GM18870 (cell line): ENCODE measurements around the gene KRT83.
"Not testable (repeated sequence)": the region's sequence is repeated elsewhere in the genome, so short reads cannot be mapped to it uniquely, and the experiment has no call there.

Experiments used
- ATAC-seq: cut with Tn5 transposase; IDR thresholded peaks from one replicate; pipeline ENCODE4 v1.9.1; 2021; ENCODE audit warnings: moderate library complexity; ENCODE audit not compliant: unreplicated experiment

Gene KRT83

DNA sequence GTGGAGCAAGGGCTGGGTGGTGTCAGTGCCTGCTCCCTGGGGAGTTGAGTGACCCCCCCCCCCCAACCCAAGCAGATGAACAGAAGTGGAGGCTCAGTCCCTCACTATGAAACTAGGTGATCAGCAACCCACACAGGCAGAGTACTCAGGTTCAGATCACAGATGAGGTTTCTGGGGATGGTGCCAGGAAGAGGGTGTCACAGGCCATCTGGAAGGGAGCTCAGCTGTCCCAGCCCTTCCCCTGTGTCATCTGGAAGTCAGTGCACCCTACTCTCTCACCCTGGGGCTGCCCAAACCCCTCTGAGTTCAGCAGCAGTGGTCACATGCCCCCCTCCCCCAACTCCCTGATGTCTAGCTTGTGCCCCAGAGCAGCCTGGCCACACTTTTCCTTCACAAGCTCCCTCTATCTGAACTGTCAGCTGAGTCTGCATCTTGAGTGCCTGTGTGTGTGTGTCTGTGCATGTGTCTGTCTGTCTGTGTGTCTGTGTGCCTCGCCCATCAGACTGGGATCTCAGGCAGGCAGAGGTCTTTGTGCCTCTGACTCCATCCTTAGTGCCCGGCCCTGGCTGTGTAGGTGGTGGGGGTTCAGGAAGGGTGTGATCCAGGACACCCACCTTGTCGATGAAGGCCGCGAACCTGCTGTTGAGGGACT, 30.6 kb downstream of the KRT83 start:
- not testable (repeated sequence) for ATAC-seq

DNA sequence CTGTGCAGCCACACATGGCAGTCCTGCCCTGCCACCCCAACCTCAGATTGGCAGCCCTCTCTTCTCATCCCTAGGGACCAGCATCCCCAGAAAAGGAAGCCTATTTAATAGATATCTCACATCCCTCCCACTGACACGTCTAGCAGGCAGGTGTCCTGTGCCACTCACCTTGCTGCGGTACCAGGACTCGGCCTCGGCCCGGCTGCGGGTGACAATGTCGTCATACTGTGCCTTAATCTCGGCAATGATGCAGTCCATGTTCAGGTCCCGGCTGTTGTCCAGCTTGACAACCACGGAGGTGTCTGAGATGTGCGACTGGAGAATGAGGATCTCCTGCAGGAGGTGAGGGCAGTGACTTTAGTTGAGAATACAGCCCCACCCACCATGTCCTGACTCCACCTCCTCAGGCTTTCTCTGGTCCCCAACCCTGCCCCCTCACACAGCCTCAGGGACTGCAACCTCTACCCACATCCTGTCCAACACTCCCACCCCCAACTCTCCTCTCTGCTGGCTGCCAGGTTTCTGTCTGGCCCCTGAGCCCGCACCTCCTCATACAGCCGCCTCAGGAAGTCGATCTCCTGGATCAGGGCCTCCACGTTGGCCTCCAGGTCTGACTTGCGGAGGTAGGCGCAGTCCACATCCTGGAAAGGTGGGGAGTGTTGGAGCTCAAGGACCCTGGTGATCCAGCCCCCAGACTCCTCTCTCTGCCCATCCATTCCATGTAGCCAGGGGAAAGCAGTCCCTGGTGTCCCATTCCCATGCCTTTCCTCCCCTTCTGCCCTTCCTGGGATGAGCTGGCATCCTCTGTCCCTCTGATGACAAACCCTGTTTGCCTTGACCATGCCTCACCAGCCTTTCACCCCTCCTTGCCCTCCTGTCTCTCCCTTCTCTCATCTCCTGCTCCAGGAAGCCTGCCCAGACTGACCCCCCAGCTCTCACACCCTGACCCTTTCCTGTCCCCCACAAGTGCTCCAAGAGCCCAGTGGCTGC, 33.1 kb downstream of the KRT83 start:
- ATAC-seq = peak; percentile 78

DNA sequence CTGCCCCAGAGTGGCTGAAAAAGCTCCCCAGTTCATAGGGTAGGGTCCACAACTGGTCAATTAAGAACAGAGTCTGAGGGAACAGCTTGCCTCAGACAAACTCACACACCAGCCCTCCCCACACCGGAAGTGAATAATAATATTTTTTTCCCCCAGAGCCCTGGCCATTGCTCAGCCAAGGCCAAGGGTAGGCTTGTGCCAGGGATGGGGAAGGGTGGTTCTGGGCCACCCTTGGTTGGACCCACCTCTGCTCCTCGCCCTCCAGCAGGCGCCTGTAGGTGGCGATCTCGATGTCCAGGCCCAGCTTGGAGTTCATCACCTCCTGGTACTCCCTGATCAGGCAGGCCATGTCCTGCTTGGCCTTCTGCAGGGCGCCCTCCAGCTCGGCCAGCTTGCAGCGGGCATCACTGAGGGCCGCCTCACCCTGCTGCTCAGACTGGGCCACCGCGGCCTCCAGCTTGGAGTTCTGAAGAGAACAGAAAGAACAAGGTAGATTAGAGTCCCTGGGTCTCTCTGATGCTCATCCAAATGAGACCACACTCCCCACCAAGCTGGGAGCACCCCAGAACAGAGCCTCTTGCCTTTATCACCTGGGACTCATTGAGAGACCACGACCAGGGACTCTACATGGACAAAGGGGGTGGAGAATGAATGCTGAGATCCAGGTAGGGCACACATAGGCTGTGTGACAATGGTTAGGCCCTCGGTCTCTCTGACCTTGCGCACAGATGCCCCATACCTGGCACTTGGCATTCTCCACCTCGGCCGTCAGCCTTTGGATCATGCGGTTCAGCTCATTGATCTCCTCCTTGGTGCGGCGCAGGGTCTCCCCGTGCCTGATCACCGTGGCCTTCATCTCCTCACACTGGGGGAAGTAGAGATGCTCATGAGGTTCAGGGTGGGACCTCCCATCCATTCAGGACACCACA, 34.1 kb downstream of the KRT83 start:
- not testable (repeated sequence) for ATAC-seq

DNA sequence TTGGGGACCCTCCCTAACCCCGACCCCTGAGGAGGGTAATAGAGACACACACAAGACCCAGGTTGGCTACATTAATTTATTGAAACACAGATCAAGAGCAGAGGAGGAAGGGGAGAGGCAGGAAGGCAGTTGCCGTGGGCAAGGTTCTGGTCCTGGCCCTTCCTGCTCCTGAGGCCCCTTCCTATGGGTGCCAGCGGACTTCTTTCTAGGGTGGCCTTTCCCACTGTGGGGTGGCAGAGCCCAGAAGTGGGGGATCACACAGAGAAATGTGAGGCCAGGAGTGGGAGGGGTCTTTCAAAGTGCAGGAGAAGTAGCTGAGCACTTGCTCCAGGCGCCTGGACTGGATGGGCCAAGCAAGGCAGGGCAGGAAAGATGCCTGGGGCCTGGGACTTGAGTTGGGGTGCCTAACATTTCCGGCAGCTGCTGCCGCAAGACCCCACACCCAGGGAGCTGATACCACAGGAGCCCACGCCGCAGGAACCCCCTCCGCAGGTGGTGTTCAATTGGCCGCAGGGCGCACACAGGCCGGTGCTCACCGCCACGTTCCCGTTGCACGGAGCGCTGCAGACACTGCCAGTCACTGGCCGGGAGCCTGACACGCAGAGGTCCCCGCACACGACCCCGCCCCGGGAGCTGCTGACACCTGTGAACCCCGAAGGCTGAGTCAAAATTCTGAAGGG, 35.2 kb downstream of the KRT83 start:
- ATAC-seq = no peak

DNA sequence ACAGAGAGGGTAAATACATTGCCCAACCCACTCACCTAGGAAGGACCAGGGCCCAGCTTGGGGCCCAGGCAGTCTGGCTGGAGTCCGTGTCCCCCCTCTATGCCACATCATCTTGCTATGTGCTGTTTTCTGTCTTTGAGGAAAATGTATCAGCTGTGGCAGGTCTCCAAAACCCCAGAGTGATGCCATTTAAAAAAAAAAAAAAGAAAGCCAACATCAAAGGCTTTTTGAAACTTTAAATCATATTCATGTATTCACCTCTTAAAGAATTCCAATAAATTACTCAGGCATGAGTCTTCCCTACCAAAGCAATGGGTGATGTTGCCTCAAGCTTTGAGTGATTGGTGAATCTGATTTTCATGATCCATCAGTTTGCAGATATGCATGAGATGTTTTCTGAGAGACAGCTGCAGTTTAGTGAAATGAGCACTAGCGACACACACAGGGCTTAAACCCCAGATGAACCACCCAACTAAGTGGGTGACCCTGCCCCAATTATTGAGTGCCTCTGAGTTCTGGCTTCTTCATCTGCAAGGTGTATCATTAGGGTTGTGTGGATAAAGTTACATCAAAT, 35.9 kb downstream of the KRT83 start:
- no peak for ATAC-seq

DNA sequence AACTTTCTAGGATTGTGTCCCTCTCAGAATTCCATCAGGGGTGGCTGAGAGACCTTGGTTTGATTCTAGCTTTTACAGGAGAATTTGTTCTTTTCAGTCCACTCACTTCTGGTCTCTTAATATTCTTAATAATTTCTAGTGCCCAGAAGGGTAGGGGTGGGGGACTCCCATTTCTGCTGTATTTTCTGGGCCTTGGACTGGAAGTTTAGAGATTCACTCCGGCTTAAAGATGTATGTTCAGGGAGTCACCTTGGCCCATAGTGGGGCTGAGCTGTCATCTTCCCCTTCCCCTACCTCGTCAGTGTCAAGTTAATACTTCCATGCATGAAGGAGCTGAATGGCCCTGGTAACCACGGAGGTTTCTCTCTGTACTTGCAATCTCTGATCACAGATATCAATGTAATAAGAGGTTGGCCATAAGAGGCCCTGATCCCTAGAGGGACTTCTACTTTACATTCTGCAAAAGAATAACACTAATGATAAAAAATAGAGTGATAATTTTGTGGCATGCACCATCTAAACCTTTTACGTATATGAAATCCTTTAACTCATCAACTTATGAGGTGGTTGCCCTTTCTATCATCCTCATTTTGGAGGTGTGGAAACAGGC, 36.5 kb downstream of the KRT83 start:
- ATAC-seq = no peak

DNA sequence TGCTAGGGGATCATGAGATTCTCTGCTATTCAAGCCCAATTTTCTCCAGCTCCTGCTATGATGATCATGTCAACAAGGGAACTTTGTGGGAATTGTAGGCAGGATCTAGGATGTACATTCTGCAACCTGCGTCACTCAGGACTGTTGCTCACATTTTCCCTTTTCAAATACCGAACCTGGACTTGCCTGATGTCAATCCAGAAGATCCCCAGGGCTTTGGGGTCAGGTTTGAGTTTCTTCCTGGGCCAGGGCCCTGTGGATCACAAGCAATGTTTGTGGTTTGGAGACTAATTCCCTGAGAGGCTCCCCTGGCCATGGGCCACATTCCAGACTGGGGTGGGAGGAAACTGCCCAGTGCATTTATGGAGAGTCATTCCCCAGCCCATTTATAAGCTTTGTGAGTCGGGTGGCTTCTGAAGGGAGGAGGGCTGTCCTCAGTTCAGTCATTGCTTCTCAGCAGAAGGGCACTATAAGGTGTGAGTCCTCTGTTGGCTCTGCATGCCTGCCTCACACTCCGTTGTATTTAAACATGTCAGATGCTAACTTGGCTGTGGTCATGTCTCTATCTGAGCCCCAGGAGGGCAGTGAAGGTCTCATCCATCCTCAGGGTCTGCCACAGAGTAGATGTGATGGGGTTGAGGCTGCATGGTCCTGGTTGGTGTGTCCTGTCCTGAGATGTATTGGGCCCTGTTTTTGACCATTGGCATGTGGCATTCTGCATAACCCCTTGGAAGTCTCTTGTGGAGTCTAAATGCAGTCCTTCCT, 40.2 kb downstream of the KRT83 start:
- no peak for ATAC-seq

DNA sequence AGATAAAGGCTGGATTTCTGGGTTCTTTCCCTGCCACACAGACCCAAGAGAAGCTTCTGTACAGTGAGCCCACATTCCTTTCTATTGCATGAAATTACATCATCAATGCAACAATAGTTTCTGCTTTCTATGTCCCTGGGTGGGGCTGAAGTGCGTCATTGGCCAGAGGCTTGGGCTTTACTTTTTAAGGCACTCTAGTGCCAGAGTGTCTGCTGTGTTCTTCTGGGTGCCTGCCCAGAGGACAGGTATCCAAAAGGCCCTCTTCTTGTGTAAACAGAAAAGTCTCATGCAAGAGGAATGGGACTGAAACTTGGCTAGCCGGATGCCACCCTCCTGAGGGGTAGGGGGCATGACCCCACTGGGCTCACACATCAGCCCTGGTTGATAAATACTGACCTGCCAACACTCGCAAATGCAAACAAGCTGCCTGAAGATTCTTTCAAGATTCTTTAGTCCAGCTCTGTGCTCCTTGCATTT, 40.8 kb downstream of the KRT83 start:
- no peak for ATAC-seq

DNA sequence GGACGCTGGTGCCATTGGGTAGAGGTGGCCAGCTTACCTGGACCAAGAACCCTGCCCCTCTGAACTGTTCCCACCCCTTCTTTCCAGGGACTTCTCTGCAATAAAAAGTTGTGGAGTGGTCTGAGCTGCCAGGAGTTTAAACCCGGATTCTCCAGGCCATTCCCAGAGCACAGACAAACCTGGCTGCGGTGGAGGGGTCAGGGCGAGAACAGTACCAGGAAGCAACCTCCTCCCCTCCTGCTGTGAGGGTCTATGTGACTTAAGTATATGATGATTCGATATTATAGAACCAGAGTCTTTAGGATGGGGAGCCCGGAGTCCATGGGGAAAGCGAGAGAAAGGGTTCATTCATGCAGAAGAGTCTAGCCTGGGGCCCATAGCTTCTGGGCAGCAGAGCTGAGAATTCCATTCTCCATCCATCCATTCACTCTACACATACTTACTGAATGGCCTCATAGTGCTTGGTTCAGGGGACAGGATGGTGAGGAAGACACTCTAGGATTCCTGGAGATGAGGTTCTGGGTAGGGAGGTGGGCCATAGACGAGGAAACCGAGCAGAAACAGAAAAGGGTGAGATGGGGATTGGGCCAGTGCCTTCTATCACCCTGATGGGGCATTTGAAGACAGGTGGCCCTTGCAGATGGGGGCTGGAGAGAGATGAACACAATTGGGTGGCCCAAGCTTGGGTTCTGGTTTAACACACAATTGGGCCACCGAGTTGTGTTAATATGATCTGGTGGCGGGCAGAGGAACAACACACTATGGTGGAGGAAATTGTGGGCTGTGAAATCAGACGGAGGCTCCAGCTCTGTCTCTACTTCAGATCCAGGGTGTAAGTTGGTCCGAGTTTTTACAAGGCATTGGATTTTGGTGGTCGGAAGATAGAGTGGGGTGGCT, 41.5 kb downstream of the KRT83 start:
- ATAC-seq = no peak

DNA sequence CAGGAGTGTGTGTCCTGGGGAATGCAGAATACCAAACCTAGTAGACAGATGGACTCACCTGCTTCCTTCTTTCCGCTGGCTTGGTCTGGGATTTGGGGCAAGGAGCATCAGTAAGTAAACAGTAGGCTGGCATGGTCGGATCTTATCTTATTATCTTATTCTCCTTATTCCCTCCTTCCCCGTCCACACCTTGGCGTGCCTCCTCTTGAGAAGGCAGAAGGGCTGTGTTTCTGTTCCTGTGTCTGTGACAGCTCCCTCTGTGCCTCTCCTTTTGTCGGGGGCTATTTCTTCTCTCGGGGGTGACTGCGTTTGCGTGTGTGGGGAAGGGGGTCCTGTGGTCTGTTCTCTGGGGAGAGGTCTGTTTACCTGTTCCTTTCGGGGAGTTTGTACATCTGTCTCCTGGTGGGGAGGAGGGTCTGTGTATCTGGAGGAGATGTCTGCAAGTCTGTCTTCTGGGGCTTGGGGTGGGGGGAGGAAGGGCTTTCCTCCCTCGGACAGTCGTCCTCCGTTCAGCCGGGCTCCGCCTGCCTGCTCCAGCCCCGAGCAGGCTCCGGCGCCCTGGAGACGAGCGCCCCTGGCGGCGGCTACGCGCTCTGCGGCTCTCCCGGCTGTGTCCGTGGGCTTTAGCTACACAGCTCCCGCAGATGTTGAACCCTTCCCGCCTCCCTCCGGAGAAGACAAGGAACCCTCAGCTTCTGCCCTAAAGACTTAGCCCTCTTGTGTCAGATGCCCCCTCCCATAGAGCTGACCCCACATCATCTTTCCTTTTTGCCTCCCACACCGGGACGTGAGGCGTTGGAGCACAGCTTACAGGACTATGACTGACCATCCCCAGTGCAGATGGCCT, 42.4 kb downstream of the KRT83 start:
- no peak for ATAC-seq

DNA sequence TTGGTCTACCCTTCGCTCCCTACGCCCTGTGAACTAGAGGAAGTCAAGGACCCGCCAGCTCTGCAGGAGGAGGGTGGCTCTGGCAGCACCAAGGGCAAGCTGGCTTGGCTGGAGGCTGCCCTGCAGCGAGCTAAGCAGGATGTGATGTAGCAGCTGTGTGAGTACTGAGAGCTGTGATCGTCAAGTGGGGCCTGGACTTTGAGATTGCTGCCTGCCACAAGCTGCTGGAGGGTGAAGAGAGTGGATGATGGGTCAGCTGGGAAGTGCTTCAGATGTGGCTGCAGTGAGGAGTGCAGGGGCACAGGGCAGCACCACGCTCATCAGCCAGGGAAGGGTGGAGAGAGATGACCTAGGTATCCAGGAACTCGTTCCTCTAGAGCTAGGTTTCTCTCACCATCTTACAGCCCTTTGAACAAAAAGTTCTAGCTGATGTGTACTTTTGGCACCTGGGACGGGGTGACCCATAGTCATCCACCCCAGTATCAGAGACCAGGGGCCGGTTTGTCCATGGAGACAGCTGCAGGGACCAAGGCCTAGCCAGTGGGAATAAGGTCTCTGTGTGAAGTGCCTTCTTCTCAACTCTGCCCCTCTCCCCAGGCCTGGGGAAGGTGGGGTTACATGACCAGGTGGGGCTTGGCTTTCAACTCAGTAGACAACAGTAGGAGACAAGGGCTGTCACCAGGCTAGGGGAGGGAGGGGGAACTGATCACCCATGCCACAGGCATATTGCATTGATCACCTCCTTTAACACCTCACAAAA, 43.5 kb downstream of the KRT83 start:
- no peak for ATAC-seq

DNA sequence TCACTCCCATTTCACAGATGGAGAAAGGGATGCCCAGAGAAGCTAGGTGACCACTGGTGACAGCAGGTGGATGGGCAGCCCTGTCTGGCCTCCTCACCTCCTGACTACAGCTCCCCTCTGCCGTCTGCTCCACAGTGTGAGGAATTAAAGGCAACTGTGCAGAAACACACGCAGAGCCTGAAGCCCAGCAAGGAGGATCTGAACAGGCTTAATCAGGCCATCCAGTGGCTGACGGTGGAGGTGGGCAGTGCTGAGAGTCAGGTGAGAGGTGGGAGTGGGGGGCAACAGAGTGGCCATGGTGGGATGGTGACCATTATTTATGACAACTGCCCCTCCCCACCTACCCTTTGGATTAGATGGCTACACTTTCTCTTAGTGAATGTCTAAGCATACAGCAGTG, 45.5 kb downstream of the KRT83 start:
- ATAC-seq = no peak

DNA sequence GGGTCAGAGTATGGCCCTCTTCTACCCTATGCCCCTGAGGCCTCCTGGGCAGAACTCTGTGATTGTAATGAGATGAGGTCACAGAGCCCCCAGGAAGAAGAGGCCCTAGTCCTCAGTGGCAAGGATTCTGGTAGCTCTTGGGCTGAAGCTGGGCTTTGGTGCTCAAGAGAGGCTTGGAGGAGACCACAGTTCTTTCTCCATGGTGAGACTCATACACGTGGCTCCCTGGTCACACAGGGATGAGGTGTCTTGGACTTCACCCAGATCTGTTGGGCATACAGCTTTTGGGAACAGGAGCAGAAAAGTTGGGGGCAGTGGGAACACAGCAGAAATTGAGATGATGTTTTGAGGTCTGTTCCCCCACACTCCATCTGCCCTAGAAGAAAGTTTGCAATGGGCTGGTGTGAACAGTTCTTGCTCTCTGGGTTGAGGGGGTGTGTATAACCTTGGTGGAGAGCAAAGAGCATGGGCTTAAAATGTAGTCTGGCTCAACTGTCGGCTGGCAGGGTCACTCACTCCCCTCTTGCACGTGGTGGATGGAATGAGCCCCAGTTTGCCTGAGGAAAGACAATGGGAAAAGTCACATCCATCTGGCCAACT, 46.6 kb downstream of the KRT83 start, which contains the start of gene KRT86:
Gene KRT86, plus strand, starts transcription at position 125 of the 600 bp plus-strand sequence. CDS start 27,272 bp downstream, outside the sequence.
- no peak for ATAC-seq

DNA sequence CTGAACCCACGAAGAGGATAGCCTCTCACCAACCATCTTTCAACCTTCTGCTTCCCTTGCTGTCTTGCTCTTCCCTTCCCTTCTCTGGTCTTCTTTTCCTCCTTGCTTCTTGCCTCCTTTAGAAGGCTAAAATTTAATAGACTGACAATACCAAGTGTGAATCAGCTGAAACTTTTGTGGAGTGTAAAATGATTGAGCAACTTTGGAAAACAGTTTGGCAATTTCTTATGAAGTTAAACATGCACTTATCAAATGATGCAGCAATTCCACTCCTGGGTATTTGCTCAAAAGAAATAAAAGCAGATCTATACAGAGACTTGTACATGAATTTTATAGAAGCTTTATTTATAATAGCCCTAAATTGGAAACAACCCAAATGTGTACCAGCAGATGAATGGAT, 50.0 kb downstream of the KRT83 start:
- ATAC-seq = no peak

DNA sequence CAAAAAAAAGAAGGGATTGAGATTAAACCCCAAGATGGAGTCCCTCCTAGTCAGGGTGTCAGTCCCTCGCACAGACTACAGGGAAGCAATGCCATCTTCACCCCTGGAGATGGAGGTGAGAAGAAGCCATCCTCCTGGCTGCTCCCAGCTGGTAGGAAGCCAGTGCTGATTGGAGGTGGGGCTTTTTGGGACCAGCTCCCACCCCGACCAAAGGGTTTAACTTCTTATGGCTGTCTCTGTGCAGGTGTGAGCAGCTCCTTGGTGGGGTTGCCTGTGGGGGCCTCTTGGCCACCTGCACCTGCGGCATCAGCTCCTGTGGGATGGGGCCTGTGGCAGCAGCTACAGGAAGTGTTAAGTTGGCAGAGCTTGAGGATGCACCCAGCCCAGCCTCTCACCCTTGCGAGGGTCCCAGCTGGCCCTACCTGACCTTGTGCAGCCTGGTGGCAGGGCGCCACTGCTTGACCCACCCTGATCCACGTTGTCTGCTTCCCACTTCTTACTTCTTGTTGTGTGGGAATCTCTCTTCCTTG, 50.6 kb downstream of the KRT83 start:
- ATAC-seq = no peak
